HG03457 (cell line): ENCODE measurements around the gene IGSF6.

Experiments
- ATAC-seq: cut with Tn5 transposase; IDR thresholded peaks from one replicate; pipeline ENCODE4 v1.9.1; 2021; ENCODE audit warnings: moderate number of reproducible peaks; ENCODE audit not compliant: unreplicated experiment

IGSF6 gene

GRCh38 chr16:21602785-21603184, 49.6 kb downstream of the IGSF6 start:
- ATAC-seq: no peak

GRCh38 chr16:21600031-21600773, 52.2 kb downstream of the IGSF6 start:
- ATAC-seq: peak; percentile 7

GRCh38 chr16:21599122-21600030, 53.0 kb downstream of the IGSF6 start, which contains the start of gene METTL9:
TSS of gene METTL9 (plus strand) at chr16:21599577. CDS start at chr16:21599734, 157 bp downstream.
- peak; percentile 80 for ATAC-seq

- no peak for ATAC-seq
Observed at GRCh38 chr16:21598701-21599121, 53.7 kb downstream of the IGSF6 start.

GRCh38 chr16:21598206-21598605, 54.2 kb downstream of the IGSF6 start:
- ATAC-seq: no peak

GRCh38 chr16:21597561-21598030, 54.8 kb downstream of the IGSF6 start:
- no peak for ATAC-seq

GRCh38 chr16:21593530-21594289, 58.7 kb downstream of the IGSF6 start:
- no peak for ATAC-seq

GRCh38 chr16:21592191-21592590, 60.2 kb downstream of the IGSF6 start:
- ATAC-seq: no peak

- no peak for ATAC-seq
Observed at GRCh38 chr16:21590796-21591195, 61.6 kb downstream of the IGSF6 start.

- no peak for ATAC-seq
Observed at GRCh38 chr16:21590287-21590686, 62.1 kb downstream of the IGSF6 start.

GRCh38 chr16:21589551-21589950, 62.9 kb downstream of the IGSF6 start:
- ATAC-seq: no peak
